Stimulated activated CD4-positive, alpha-beta T cell treated with anti-CD3 and anti-CD28 coated beads, Interleukin-15, amount 100 ng/mL, for 48 hours (primary cell): ENCODE results near the gene CPSF4L.
"Not testable (repeated sequence)": the region's sequence is repeated elsewhere in the genome, so short reads cannot be mapped to it uniquely, and the experiment has no call there.

Experiments
- DNase-seq, 2 donors: peaks; one replicate each; pipeline ENCODE4 v3.0.0-alpha.2; 2020; ENCODE audit warnings: low read depth in 2 of 2

Gene CPSF4L

GRCh38 chr17:73261617-73261951 lies at the start of gene CPSF4L:
Gene CPSF4L (minus strand): TSS chr17:73261880. CDS start chr17:73261818, 62 bp downstream.
- no peak for DNase-seq

- DNase-seq: no peak
Observed at GRCh38 chr17:73311428-73311780, 49.7 kb upstream of the CPSF4L start.

- no peak for DNase-seq
Observed at GRCh38 chr17:73309727-73310596, 48.3 kb upstream of the CPSF4L start.

GRCh38 chr17:73308959-73309358 lies 47.3 kb upstream of the CPSF4L start:
- DNase-seq: not testable (repeated sequence)

- no peak for DNase-seq
Observed at GRCh38 chr17:73308017-73308823, 46.5 kb upstream of the CPSF4L start.

GRCh38 chr17:73307130-73307529 lies 45.5 kb upstream of the CPSF4L start:
- DNase-seq: no peak

GRCh38 chr17:73305845-73306836 lies 44.5 kb upstream of the CPSF4L start:
- DNase-seq: no peak

- DNase-seq: no peak
Observed at GRCh38 chr17:73304971-73305812, 43.5 kb upstream of the CPSF4L start.

- DNase-seq: no peak
Observed at GRCh38 chr17:73304438-73304837, 42.8 kb upstream of the CPSF4L start.

GRCh38 chr17:73302189-73302588 lies 40.5 kb upstream of the CPSF4L start:
- DNase-seq: no peak

GRCh38 chr17:73301369-73301768 lies 39.7 kb upstream of the CPSF4L start:
- no peak for DNase-seq

- DNase-seq: no peak
Observed at GRCh38 chr17:73300392-73300791, 38.7 kb upstream of the CPSF4L start.

GRCh38 chr17:73297934-73298861 lies 36.5 kb upstream of the CPSF4L start:
- DNase-seq: no peak

- DNase-seq: no peak
Observed at GRCh38 chr17:73293480-73293911, 31.8 kb upstream of the CPSF4L start.

- no peak for DNase-seq
Observed at GRCh38 chr17:73293031-73293430, 31.4 kb upstream of the CPSF4L start.

- no peak for DNase-seq
Observed at GRCh38 chr17:73292031-73292531, 30.4 kb upstream of the CPSF4L start.

GRCh38 chr17:73291260-73291801 lies 29.7 kb upstream of the CPSF4L start:
- no peak for DNase-seq

GRCh38 chr17:73290399-73291259 lies 28.9 kb upstream of the CPSF4L start:
- DNase-seq: no peak
